Left hindlimb (tissue), 1 donor: ENCODE measurements around the gene PLCB4.

Experiments
- DNase-seq: peaks from one replicate; pipeline ENCODE4 v3.0.0-alpha.2; 2018

Gene PLCB4

GRCh38 chr20:9508696-9509178, 439.9 kb downstream of the PLCB4 start:
- DNase-seq, result no peak

- DNase-seq, result no peak
Measured at GRCh38 chr20:9509246-9509645, 440.4 kb downstream of the PLCB4 start.

- DNase-seq, result no peak
Measured at GRCh38 chr20:9510911-9511310, 442.0 kb downstream of the PLCB4 start.

DNA sequence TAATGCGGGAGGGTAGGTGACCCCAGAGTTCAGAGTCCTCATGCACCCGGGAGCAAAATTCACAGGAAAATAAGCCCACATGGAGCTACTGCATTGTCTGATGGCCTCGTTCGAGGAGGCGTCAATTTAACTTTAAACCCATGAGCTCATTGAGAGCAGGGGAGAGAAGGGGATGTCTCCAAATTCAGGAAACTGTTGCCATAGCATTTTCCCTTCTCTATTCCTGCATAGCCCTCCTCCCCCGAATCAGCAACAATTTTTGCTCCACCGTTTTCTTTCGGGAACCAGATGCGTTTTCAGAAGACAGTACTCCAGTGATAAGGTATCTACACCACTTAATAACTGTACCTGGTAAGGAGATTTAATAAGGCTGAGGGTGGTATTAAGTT, 445.2 kb downstream of the PLCB4 start:
- no peak for DNase-seq

DNA sequence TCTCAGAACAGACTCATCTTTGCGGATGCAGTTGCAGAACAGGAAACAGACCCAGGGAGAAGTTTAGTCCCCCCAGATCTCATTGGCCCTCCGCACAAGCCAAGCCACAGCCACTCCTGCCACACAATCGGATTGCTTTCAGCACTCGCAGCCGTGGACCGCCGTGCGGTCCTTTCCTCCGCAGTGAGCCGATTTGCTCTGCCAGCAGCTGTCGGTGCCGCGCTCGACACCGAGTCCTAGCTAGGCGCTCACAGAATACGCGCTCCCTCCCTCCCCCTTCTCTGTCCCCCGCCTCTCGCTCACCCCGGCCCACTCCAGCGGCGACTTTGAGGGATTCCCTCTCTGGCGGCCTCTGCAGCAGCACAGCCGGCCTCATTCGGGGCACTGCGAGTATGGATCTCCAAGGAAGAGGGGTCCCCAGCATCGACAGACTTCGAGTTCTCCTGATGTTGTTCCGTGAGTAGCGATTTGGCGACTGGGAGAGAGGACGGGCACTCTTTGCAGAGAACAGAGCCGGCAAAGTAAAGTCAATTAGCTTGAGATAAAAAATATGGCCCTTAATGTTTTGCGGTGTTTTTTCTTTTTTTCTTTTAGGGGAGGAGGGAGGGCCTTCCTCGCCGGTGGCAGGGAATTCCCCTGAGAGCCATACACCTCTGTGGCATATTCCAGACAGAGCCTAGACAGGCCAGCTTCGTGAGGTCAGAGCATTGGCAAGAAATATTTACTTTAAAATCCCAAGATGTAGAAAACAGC, 445.8 kb downstream of the PLCB4 start, which contains the start of gene LAMP5:
TSS of gene LAMP5 (plus strand) at position 130 of the 753 bp plus-strand sequence. CDS start at position 393, 263 bp downstream.
- peak; percentile 68 for DNase-seq

- DNase-seq, result no peak
Measured at GRCh38 chr20:9515214-9515585, 446.3 kb downstream of the PLCB4 start.

DNA sequence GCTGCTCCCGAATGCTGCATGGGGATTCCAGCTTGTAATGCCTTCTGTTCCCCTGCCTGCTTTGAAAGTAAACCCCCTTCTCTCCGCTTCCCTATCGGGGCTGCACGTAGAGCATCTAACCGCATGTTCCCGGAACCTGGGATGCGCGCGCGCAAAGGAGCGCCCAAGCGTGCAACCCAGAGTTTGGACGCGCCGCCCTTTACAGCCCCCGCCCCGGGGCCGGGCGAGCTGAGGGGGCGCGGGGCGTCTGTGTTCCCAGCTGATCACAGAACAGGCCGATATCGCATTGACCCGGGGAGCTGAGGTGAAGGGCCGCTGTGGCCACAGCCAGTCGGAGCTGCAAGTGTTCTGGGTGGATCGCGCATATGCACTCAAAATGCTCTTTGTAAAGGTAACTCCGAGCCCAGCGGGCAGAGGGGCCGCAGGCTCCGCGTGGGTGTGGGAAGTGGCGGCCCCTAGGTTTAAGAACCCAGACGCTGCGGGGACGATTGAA, 446.9 kb downstream of the PLCB4 start:
- no peak for DNase-seq

DNA sequence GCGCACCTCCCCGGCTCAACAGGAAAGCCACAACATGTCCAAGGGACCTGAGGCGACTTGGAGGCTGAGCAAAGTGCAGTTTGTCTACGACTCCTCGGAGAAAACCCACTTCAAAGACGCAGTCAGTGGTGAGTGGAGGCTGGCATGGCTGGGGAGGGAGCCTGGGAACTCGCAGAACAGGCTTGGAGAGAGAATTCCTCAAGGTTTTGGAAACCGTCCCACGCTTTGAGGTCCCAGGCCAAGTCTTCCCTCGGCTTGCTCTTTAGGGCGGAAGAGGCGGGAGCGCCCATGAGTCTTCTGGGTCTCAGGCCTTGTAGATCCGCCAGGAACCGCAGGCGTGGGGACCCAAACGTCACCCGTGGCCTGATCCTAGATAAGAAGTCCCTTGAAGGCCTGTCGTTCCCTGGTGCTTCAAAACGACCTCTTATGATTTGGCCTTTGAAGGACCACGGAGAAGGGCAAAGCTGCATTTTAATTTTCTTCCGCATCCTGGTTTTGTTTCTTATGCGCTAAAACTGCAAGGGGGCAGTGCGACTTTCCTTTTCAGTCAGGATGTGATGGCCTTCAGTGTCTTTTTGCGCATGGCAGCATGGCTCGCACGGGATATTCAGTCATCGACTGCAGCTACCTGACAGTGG, 447.5 kb downstream of the PLCB4 start:
- DNase-seq, result peak; percentile 69

- DNase-seq, result no peak
Measured at GRCh38 chr20:9517297-9518162, 448.6 kb downstream of the PLCB4 start.

DNA sequence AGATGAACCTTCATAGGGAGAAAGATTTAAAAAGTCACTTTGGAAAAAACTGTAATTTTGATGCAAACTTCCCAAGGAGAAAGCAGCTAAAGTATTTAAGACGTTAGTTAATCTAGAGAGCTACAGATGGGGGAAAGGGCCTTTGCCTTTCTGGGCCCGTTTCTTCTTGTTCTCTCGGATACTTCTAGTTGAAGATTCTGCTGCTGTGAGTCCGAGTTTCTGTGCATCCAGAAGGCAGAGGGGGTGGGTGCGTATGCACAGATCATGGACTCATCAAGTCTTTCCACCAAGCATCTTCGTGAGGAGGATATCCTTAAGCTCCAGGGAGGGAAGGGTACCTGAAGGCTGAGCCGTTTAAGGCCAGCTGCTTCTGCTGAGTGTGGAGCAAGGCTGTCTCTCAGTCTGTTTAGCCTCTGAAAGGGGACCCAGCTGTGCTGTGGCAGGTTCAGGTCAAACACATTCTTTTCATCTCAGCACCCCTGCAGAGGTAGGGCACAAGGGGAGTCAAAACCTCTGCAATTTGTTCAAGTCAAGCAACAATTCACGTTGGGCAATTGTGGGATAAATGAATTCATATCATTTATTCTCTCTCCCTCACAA, 449.8 kb downstream of the PLCB4 start:
- no peak for DNase-seq

GRCh38 chr20:9520086-9520485, 451.2 kb downstream of the PLCB4 start:
- DNase-seq, result no peak

DNA sequence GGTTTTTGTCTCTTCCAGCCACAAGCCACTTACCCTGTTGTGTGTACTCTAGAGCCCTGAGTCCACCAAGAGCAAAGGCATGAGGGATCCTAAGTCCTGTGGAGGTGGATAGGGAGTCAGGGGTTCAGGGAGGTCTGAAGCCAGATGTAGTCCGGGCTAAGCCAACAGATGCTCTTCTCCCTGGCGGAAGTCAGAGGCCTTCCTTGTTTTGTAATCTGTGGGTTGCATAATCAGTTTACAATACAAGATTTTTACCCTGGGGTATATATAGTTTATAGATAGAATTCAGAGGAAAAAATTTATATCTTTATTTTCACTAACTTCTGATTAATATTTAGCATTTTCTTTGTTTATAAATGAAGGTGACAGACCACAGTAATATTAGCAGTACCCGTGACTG, 454.7 kb downstream of the PLCB4 start:
- no peak for DNase-seq
